Smooth muscle cell (in vitro differentiated cells): ENCODE data around the gene TSGA10IP. TPM values are rescaled to one million over a fixed set of nuclear protein-coding genes. Genes with fewer than 3 reads are reported as not detected.

Experiments used
- DNase-seq: peaks from one replicate; lab custom pipeline; 2025; ENCODE audit not compliant: unreplicated experiment; lab: John Stamatoyannopoulos, UW
- H2AFZ ChIP-seq: fragments of 200-600 bp; sonication (generic); 2 replicates; pipeline ENCODE4 v1.6.0; 2016; ENCODE audit warnings: antibody characterized with exemption, low read depth, mild to moderate bottlenecking
- H3F3A ChIP-seq: fragments of 200-600 bp; sonication (generic); 2 replicates; pipeline ENCODE4 v1.6.0; 2017; ENCODE audit warnings: antibody characterized with exemption, low read depth
- H3K27ac ChIP-seq: fragments of 200-600 bp; sonication (generic); 2 replicates; pipeline ENCODE4 v1.5.1; 2016; ENCODE audit warnings: low read depth, mild to moderate bottlenecking
- H3K27me3 ChIP-seq: fragments of 200-600 bp; sonication (generic); 2 replicates; pipeline ENCODE4 v1.6.1; 2016; ENCODE audit warnings: low read depth, mild to moderate bottlenecking
- H3K36me3 ChIP-seq: fragments of 200-600 bp; sonication (generic); 2 replicates; pipeline ENCODE4 v1.5.1; 2016; ENCODE audit warnings: low read depth
- H3K4me1 ChIP-seq: fragments of 200-600 bp; sonication (generic); 2 replicates; pipeline ENCODE4 v1.5.1; 2016; ENCODE audit warnings: low read depth
- H3K4me2 ChIP-seq: fragments of 200-600 bp; sonication (generic); 2 replicates; pipeline ENCODE4 v1.6.0; 2016; ENCODE audit warnings: mild to moderate bottlenecking
- H3K4me3 ChIP-seq: fragments of 200-600 bp; sonication (generic); 2 replicates; pipeline ENCODE4 v1.5.1; 2016; ENCODE audit warnings: mild to moderate bottlenecking
- H3K79me2 ChIP-seq: fragments of 200-600 bp; sonication (generic); 2 replicates; pipeline ENCODE4 v1.6.0; 2016; ENCODE audit warnings: low read depth, mild to moderate bottlenecking
- H3K9ac ChIP-seq: fragments of 200-600 bp; sonication (generic); 2 replicates; pipeline ENCODE4 v1.6.0; 2016; ENCODE audit warnings: low read depth
- H3K9me3 ChIP-seq: fragments of 200-600 bp; sonication (generic); replicated peaks from 2 replicates; pipeline ENCODE4 v1.5.1; 2016; ENCODE audit warnings: low read depth
- H4K20me1 ChIP-seq: fragments of 200-600 bp; sonication (generic); 2 replicates; pipeline ENCODE4 v1.6.0; 2016; ENCODE audit warnings: low read depth
- CTCF ChIP-seq: fragments of 200-600 bp; sonication (generic); IDR thresholded peaks from 2 replicates; pipeline ENCODE4 v1.5.1; 2017; ENCODE audit warnings: borderline replicate concordance, mild to moderate bottlenecking, antibody characterized with exemption; ENCODE audit not compliant: insufficient read depth, poor library complexity, severe bottlenecking
- WGBS: methylation state at CpG from one replicate; pipeline ENCODE4 v1.1.7; 2016; ENCODE audit warnings: low lambda C conversion rate; 5-methylcytosine and 5-hydroxymethylcytosine counted together
- polyA plus RNA-seq: library from polyadenylated mRNA; unstranded; fragments of >200 nt; fragmentation: Nextera tagmentation; extraction: Ambion mirVana; gene quantifications from 2 replicates; pipeline ENCODE4 v1.2.1, GENCODE V29; 2016
- total RNA-seq: library from RNA; depleted of rRNA; stranded (reverse); fragments of >200 nt; gene quantifications from 2 replicates; pipeline ENCODE4 v1.2.3, GENCODE V29; 2014

TSGA10IP gene
- total and polyA plus RNA-seq, 2 experiments from 2014 or later, result 0.27 to 1.5 TPM

- TF ChIP-seq CTCF, result no peak
- H4K20me1 ChIP-seq, result no peaks in the 10 kb centered on the region
- H3K4me2 ChIP-seq, result no peak overlapping the region
- H3K79me2 ChIP-seq, result no peaks in the 10 kb centered on the region
- H3K4me3 ChIP-seq, result no peak overlapping the region
- no peaks in the 10 kb centered on the region for H3K36me3 ChIP-seq
- H3K9me3 ChIP-seq, result no peaks in the 10 kb centered on the region
- H3K27me3 ChIP-seq, result no peaks in the 10 kb centered on the region
- no peak overlapping the region for H3K27ac ChIP-seq
- no peak overlapping the region for H2AFZ ChIP-seq
- H3K9ac ChIP-seq, result no peak overlapping the region
- H3F3A ChIP-seq, result no peaks in the 10 kb centered on the region
- no peak for DNase-seq
- H3K4me1 ChIP-seq, result no peaks in the 10 kb centered on the region
- 90% methylated on average over 20 of the region's 22 CpGs for whole genome bisulfite sequencing
Observed at GRCh38 chr11:65982824-65983588, 37.7 kb downstream of the TSGA10IP start.

- no peak for DNase-seq
- Histone ChIP-seq H3K9ac (no peak overlapping the region), H3F3A (no peaks in the 10 kb centered on the region), H3K27me3 (no peaks in the 10 kb centered on the region), H3K9me3 (no peaks in the 10 kb centered on the region), H3K36me3 (no peaks in the 10 kb centered on the region), H3K4me2 (no peak overlapping the region), H2AFZ (no peak overlapping the region), H3K4me1 (no peaks in the 10 kb centered on the region), H4K20me1 (no peaks in the 10 kb centered on the region), H3K4me3 (no peak overlapping the region), H3K27ac (no peak overlapping the region), H3K79me2 (no peaks in the 10 kb centered on the region)
- TF ChIP-seq CTCF, result no peak
- 88% methylated on average over 5 of the region's 5 CpGs for WGBS
Observed at GRCh38 chr11:65983589-65983987, 38.3 kb downstream of the TSGA10IP start.

DNA sequence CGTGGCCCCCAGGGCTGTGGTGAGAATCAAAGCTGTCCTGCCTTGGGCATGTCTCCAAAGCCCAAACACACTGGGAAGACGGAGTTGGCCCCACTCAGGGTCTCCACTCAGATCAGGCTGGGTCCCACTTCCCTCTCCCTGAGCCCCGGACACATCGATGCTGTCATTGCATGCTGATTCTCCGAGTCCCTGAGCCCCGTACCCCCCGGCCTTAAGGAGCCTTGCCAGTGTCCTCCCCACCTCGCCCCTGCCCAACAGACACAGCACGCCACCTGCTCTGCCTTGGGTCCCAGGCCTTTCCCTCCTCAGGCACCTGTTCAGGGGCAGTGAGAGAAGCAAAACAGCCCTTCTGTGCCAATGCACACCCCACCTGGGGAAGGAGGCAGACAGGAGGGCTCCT is 42.1 kb downstream of the TSGA10IP start:
- Histone ChIP-seq H4K20me1 (no peaks in the 10 kb centered on the region), H3K36me3 (no peaks in the 10 kb centered on the region), H3K27me3 (no peaks in the 10 kb centered on the region), H3K4me2 (no peak overlapping the region), H3F3A (no peaks in the 10 kb centered on the region), H2AFZ (no peak overlapping the region), H3K9ac (no peak overlapping the region), H3K4me3 (no peak overlapping the region), H3K27ac (no peak overlapping the region), H3K79me2 (no peaks in the 10 kb centered on the region), H3K9me3 (no peaks in the 10 kb centered on the region), H3K4me1 (no peaks in the 10 kb centered on the region)
- WGBS, result 90% methylated on average over 9 of the region's 9 CpGs
- no peak for TF ChIP-seq CTCF
- DNase-seq, result no peak
